ENCODE data around the gene GGTLC2.
"Not testable (repeated sequence)": the region's sequence is repeated elsewhere in the genome, so short reads cannot be mapped to it uniquely, and the experiment has no call there.

Gene GGTLC2

GRCh38 chr22:22644314-22644713 is at the start of gene GGTLC2:
Gene GGTLC2, plus strand, starts transcription at chr22:22644614. Its CDS starts 1,732 bp downstream, at chr22:22646346.
- H3K36me3 Mint-ChIP-seq (ENCODE audit: insufficient read depth); H3K27me3 Mint-ChIP-seq; H3K4me1 Mint-ChIP-seq; DNase-seq (ENCODE audit: low spot score in 2 of 2); H3K9me3 Mint-ChIP-seq; H3K27ac Mint-ChIP-seq (ENCODE audit: low read depth); H3K4me3 Mint-ChIP-seq; ATAC-seq (replicated peaks; ENCODE audit: extremely low read depth, poor library complexity, severe bottlenecking): not testable (repeated sequence)

GRCh38 chr22:22595001-22595835 is 49.2 kb upstream of the GGTLC2 start:
- H3K4me3 Mint-ChIP-seq, result no peak overlapping the region
- H3K27ac Mint-ChIP-seq (ENCODE audit: low read depth), result no peak overlapping the region
- ATAC-seq (replicated peaks; ENCODE audit: extremely low read depth, poor library complexity, severe bottlenecking) (no peak), DNase-seq (ENCODE audit: low spot score in 2 of 2) (no peak)
- peaks cover 7% of the 10 kb centered on the region for H3K4me1 Mint-ChIP-seq
- no peaks in the 10 kb centered on the region for H3K9me3 Mint-ChIP-seq
- H3K27me3 Mint-ChIP-seq, result peaks cover 21% of the 10 kb centered on the region
- no peaks in the 10 kb centered on the region for H3K36me3 Mint-ChIP-seq (ENCODE audit: insufficient read depth)

DNA sequence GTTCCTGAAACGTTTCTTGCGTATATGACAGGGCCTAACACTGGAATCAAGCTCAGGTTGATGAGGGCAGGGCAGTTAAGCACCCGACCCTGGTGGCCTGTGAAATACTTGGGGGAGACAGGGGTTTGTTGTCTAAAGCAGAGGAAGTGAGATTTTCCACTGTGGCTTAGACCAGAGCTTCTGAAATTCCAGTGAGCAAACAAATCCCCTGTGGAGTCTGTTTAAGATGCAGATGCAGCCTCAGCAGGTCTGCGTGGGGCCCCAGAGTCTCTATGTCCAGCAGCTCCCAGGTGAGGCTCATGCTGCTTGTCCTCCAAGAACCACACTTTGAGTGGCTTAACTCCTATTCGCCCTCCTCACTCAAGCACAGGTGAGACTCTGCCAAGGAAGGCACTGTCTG is 46.3 kb upstream of the GGTLC2 start:
- Mint-ChIP-seq H3K27ac (ENCODE audit: low read depth) (no peak overlapping the region), H3K4me1 (peaks cover 7% of the 10 kb centered on the region), H3K9me3 (no peaks in the 10 kb centered on the region), H3K4me3 (no peak overlapping the region), H3K36me3 (ENCODE audit: insufficient read depth) (no peaks in the 10 kb centered on the region), H3K27me3 (peaks cover 21% of the 10 kb centered on the region)
- ATAC-seq (replicated peaks; ENCODE audit: extremely low read depth, poor library complexity, severe bottlenecking) (no peak), DNase-seq (ENCODE audit: low spot score in 2 of 2) (no peak)

- ATAC-seq (replicated peaks; ENCODE audit: extremely low read depth, poor library complexity, severe bottlenecking), result no peak
- Mint-ChIP-seq H3K27me3 (peaks cover 13% of the 10 kb centered on the region), H3K9me3 (no peaks in the 10 kb centered on the region), H3K27ac (ENCODE audit: low read depth) (no peak overlapping the region), H3K36me3 (ENCODE audit: insufficient read depth) (no peaks in the 10 kb centered on the region), H3K4me3 (no peak overlapping the region), H3K4me1 (peaks cover under 1% of the 10 kb centered on the region)
- DNase-seq (ENCODE audit: low spot score in 2 of 2), result no peak
These were observed 45.2 kb upstream of the GGTLC2 start for GRCh38 chr22:22599248-22599647.

- Mint-ChIP-seq H3K9me3 (no peaks in the 10 kb centered on the region), H3K27me3 (peaks cover 11% of the 10 kb centered on the region), H3K4me1 (no peaks in the 10 kb centered on the region), H3K36me3 (ENCODE audit: insufficient read depth) (no peaks in the 10 kb centered on the region), H3K4me3 (no peak overlapping the region), H3K27ac (ENCODE audit: low read depth) (no peak overlapping the region)
- DNase-seq (ENCODE audit: low spot score in 2 of 2) (no peak), ATAC-seq (replicated peaks; ENCODE audit: extremely low read depth, poor library complexity, severe bottlenecking) (no peak)
These were observed 43.7 kb upstream of the GGTLC2 start for GRCh38 chr22:22600531-22601261.

- no peak for DNase-seq (ENCODE audit: low spot score in 2 of 2)
- Mint-ChIP-seq H3K27me3 (peaks cover 8% of the 10 kb centered on the region), H3K9me3 (no peaks in the 10 kb centered on the region), H3K4me1 (no peaks in the 10 kb centered on the region), H3K36me3 (ENCODE audit: insufficient read depth) (no peaks in the 10 kb centered on the region), H3K4me3 (no peak overlapping the region), H3K27ac (ENCODE audit: low read depth) (no peak overlapping the region)
- ATAC-seq (replicated peaks; ENCODE audit: extremely low read depth, poor library complexity, severe bottlenecking), result no peak
These were observed 40.9 kb upstream of the GGTLC2 start for GRCh38 chr22:22603470-22603947.

DNA sequence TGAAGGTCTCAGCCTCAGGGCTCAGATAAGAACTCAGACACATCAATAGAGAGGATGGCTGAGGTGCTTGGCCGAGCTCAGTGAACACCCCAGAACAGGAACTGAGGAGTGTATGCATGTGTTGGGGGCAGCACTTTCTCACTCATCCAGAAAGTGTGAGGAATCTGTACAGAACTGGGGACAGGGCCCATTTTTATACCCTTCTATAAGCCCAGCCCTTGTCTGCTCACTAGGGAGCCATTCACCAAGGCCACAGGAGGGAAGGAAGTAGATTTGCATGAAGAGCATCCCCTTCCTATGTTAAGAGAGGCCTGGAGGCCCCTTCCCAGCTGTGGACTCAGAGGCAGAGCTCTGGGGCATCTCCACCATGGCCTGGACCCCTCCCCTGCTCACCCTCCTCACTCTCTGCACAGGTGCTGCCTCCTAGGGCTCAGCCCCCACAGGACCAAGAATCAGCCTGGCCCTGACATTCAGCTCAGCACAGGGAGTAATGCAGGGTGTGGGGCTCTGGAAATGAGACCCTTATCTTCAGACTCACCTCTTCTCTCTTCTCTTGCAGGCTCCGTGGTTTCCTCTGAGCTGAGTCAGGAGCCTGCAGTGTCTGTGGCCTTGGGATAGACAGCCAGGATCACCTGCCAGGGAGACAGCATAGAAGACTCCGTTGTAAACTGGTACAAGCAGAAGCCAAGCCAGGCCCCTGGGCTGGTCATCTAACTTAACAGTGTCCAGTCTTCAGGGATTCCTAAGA is 39.9 kb upstream of the GGTLC2 start:
- no peak for ATAC-seq (replicated peaks; ENCODE audit: extremely low read depth, poor library complexity, severe bottlenecking)
- no peaks in the 10 kb centered on the region for H3K9me3 Mint-ChIP-seq

DNA sequence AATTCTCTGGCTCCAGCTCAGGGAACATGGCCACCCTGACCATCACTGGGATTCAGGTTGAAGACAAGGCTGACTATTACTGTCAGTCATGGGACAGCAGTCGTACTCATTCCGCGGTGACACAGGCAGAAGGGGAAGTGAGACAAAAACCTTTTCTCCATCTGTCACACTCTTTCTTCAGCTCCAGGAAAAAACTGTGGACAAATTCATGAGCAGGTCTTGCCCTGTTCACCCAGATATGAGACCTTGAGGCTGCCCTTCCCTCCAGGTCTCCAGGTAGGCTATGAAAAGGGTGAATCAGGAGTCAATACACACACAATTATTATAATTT is 39.4 kb upstream of the GGTLC2 start:
- no peaks in the 10 kb centered on the region for H3K36me3 Mint-ChIP-seq (ENCODE audit: insufficient read depth)
- no peak overlapping the region for H3K4me3 Mint-ChIP-seq
- DNase-seq (ENCODE audit: low spot score in 2 of 2) (no peak), ATAC-seq (replicated peaks; ENCODE audit: extremely low read depth, poor library complexity, severe bottlenecking) (no peak)
- H3K27ac Mint-ChIP-seq (ENCODE audit: low read depth), result no peak overlapping the region
- H3K9me3 Mint-ChIP-seq, result no peaks in the 10 kb centered on the region
- no peaks in the 10 kb centered on the region for H3K4me1 Mint-ChIP-seq
- no peaks in the 10 kb centered on the region for H3K27me3 Mint-ChIP-seq

More for the DNA sequence above, 39.9 kb upstream of the GGTLC2 start:
- no peaks in the 10 kb centered on the region for H3K27me3 Mint-ChIP-seq
- no peaks in the 10 kb centered on the region for H3K4me1 Mint-ChIP-seq
- H3K36me3 Mint-ChIP-seq (ENCODE audit: insufficient read depth), result no peaks in the 10 kb centered on the region
- DNase-seq (ENCODE audit: low spot score in 2 of 2), result no peak
- H3K27ac Mint-ChIP-seq (ENCODE audit: low read depth), result no peak overlapping the region
- no peak overlapping the region for H3K4me3 Mint-ChIP-seq

- not testable (repeated sequence) for DNase-seq (ENCODE audit: low spot score in 2 of 2); H3K4me3 Mint-ChIP-seq; H3K36me3 Mint-ChIP-seq (ENCODE audit: insufficient read depth); H3K27me3 Mint-ChIP-seq; H3K4me1 Mint-ChIP-seq; H3K27ac Mint-ChIP-seq (ENCODE audit: low read depth); ATAC-seq (replicated peaks; ENCODE audit: extremely low read depth, poor library complexity, severe bottlenecking); H3K9me3 Mint-ChIP-seq
These were observed 36.4 kb upstream of the GGTLC2 start for GRCh38 chr22:22608022-22608421.

DNA sequence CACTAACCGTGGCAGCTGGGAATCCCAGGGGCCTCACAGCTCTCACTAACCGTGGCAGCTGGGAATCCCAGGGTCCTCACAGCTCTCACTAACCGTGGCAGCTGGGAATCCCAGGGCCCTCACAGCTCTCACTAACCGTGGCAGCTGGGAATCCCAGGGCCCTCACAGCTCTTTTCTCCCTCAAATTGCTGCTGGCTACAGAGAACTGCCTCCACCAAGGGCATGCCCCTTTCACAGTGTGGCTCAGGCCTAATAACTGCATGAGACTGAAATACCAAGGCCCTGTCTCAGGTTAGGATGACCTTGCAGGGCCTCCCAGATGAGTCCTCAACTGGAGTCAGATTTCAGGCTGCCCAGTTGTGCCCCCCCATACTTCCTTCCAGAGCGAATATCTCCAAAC is 35.1 kb upstream of the GGTLC2 start:
- Mint-ChIP-seq H3K4me1 (no peaks in the 10 kb centered on the region), H3K36me3 (ENCODE audit: insufficient read depth) (no peaks in the 10 kb centered on the region), H3K27me3 (no peaks in the 10 kb centered on the region), H3K4me3 (no peak overlapping the region), H3K27ac (ENCODE audit: low read depth) (no peak overlapping the region), H3K9me3 (no peaks in the 10 kb centered on the region)
- DNase-seq (ENCODE audit: low spot score in 2 of 2) (no peak), ATAC-seq (replicated peaks; ENCODE audit: extremely low read depth, poor library complexity, severe bottlenecking) (no peak)

GRCh38 chr22:22612516-22612915 is 31.9 kb upstream of the GGTLC2 start:
- H3K27me3 Mint-ChIP-seq, result peaks cover 7% of the 10 kb centered on the region
- DNase-seq (ENCODE audit: low spot score in 2 of 2) (no peak), ATAC-seq (replicated peaks; ENCODE audit: extremely low read depth, poor library complexity, severe bottlenecking) (no peak)
- no peaks in the 10 kb centered on the region for H3K9me3 Mint-ChIP-seq
- no peaks in the 10 kb centered on the region for H3K36me3 Mint-ChIP-seq (ENCODE audit: insufficient read depth)
- H3K4me3 Mint-ChIP-seq, result no peak overlapping the region
- peaks cover 11% of the 10 kb centered on the region for H3K4me1 Mint-ChIP-seq
- no peak overlapping the region for H3K27ac Mint-ChIP-seq (ENCODE audit: low read depth)

- Mint-ChIP-seq H3K4me3 (no peak overlapping the region), H3K4me1 (peaks cover 11% of the 10 kb centered on the region), H3K27me3 (peaks cover 7% of the 10 kb centered on the region), H3K36me3 (ENCODE audit: insufficient read depth) (no peaks in the 10 kb centered on the region), H3K27ac (ENCODE audit: low read depth) (no peak overlapping the region), H3K9me3 (no peaks in the 10 kb centered on the region)
- ATAC-seq (replicated peaks; ENCODE audit: extremely low read depth, poor library complexity, severe bottlenecking) (no peak), DNase-seq (ENCODE audit: low spot score in 2 of 2) (no peak)
These were observed 30.3 kb upstream of the GGTLC2 start for GRCh38 chr22:22614065-22614464.

Data from central memory CD8-positive, alpha-beta T cell (primary cell).